Activated B cell treated with CpG ODN at 0.5 μM for 24 hours (primary cell): ENCODE data around the gene PPP1R14B. TPM values are rescaled to one million over a fixed set of nuclear protein-coding genes. Genes with fewer than 3 reads are reported as not detected.

Source experiments
- ATAC-seq: fragments of 200-7000 bp; cut with Tn5 transposase; one replicate; pipeline ENCODE4 v1.10.0; 2021; ENCODE audit warnings: low read depth, mild to moderate bottlenecking, moderate library complexity
- CTCF ChIA-PET: fragments of 350-600 bp; sonication (Branson Sonifier 250); formaldehyde crosslinking; loops from one replicate; lab custom pipeline; 2021; ENCODE audit warnings: antibody characterized with exemption; lab: Charles Lee
- POLR2A ChIA-PET: fragments of 350-600 bp; sonication (Branson Sonifier 250); formaldehyde crosslinking; loops from one replicate; lab custom pipeline; 2021; ENCODE audit warnings: antibody characterized with exemption; lab: Charles Lee
- DNase-seq: peaks from one replicate; pipeline ENCODE4 v3.0.0; 2022
- H3K27ac Mint-ChIP-seq: one replicate; pipeline ENCODE4 v1.8.0; 2020; ENCODE audit warnings: mixed read lengths
- H3K27me3 Mint-ChIP-seq: one replicate; pipeline ENCODE4 v1.8.0; 2021; ENCODE audit warnings: mixed read lengths
- H3K36me3 Mint-ChIP-seq: one replicate; pipeline ENCODE4 v1.8.0; 2021; ENCODE audit warnings: low read depth, mixed read lengths
- H3K4me1 Mint-ChIP-seq: one replicate; pipeline ENCODE4 v1.8.0; 2021; ENCODE audit warnings: mixed read lengths
- H3K4me3 Mint-ChIP-seq: one replicate; pipeline ENCODE4 v1.8.0; 2020; ENCODE audit warnings: mild to moderate bottlenecking, mixed read lengths
- H3K9me3 Mint-ChIP-seq: one replicate; pipeline ENCODE4 v1.8.0; 2020; ENCODE audit warnings: mixed read lengths
- CTCF ChIP-seq: fragments of 200-600 bp; IDR thresholded peaks from one replicate; pipeline ENCODE4 v1.8.0; 2022; ENCODE audit warnings: antibody characterized with exemption, mild to moderate bottlenecking
- intact Hi-C: fragments of 100-400 bp; cut with micrococcal nuclease; formaldehyde crosslinking; loops from one replicate; pipeline ENCODE4 v1.15.1; 2024
- total RNA-seq: library from RNA; stranded (reverse); gene quantifications from 2 replicates; pipeline ENCODE4 v1.2.3, GENCODE V29; 2022

The PPP1R14B gene
- total RNA-seq, 1 donor from 2014 or later, result 112 TPM

- intact Hi-C loops, result no loop called here
- Mint-ChIP-seq H3K4me1 (peaks cover 21% of the 10 kb centered on the region), H3K27me3 (no peaks in the 10 kb centered on the region), H3K9me3 (no peaks in the 10 kb centered on the region), H3K4me3 (no peak overlapping the region), H3K36me3 (peaks cover 9% of the 10 kb centered on the region), H3K27ac (no peak overlapping the region)
- no peak for DNase-seq
- ChIA-PET POLR2A (interaction anchor here (1.9 kb wide), 1 partner anchor 14 kb away, joined by 6 read pairs; no protein-coding TSS in a partner anchor), CTCF (no interaction called here)
- no peak for TF ChIP-seq CTCF
- no peak for ATAC-seq
These were observed 8.7 kb upstream of the PPP1R14B start for GRCh38 chr11:64255135-64256128.

GRCh38 chr11:64254326-64254725, 7.6 kb upstream of the PPP1R14B start:
- H3K4me1 Mint-ChIP-seq, result peaks cover 14% of the 10 kb centered on the region
- TF ChIP-seq CTCF, result no peak
- H3K4me3 Mint-ChIP-seq, result no peak overlapping the region
- H3K9me3 Mint-ChIP-seq, result no peaks in the 10 kb centered on the region
- H3K36me3 Mint-ChIP-seq, result peaks cover 5% of the 10 kb centered on the region
- ATAC-seq, result no peak
- intact Hi-C loops, result no loop called here
- POLR2A ChIA-PET, result interaction anchor here (0.5 to 1.9 kb wide), 3 partner anchors 15 to 483 kb away, joined by 3 to 6 read pairs (median 6); no protein-coding TSS in a partner anchor
- CTCF ChIA-PET, result no interaction called here
- DNase-seq, result no peak
- no peaks in the 10 kb centered on the region for H3K27me3 Mint-ChIP-seq
- H3K27ac Mint-ChIP-seq, result no peak overlapping the region

- intact Hi-C loops, result no loop called here
- ChIA-PET POLR2A (interaction anchor here (0.9 to 1.9 kb wide), 2 partner anchors 16 to 48 kb away, joined by 3 to 6 read pairs; no protein-coding TSS in a partner anchor), CTCF (no interaction called here)
- Mint-ChIP-seq H3K27ac (no peak overlapping the region), H3K9me3 (no peaks in the 10 kb centered on the region), H3K4me1 (peaks cover 13% of the 10 kb centered on the region), H3K27me3 (no peaks in the 10 kb centered on the region), H3K4me3 (no peak overlapping the region), H3K36me3 (peaks cover 4% of the 10 kb centered on the region)
- ATAC-seq (no peak), DNase-seq (no peak)
- TF ChIP-seq CTCF, result no peak
These were observed 6.7 kb upstream of the PPP1R14B start for GRCh38 chr11:64253481-64253880.

GRCh38 chr11:64253043-64253442, 6.3 kb upstream of the PPP1R14B start:
- no peak for TF ChIP-seq CTCF
- no peaks in the 10 kb centered on the region for H3K27me3 Mint-ChIP-seq
- ATAC-seq (no peak), DNase-seq (no peak)
- peaks cover 4% of the 10 kb centered on the region for H3K36me3 Mint-ChIP-seq
- ChIA-PET CTCF (interaction anchor here (2.1 to 2.4 kb wide), 2 partner anchors 16 to 48 kb away, joined by 9 to 13 read pairs; no protein-coding TSS in a partner anchor), POLR2A (interaction anchor here (1.3 to 1.9 kb wide), 3 partner anchors 12 to 48 kb away, joined by 6 to 9 read pairs (median 8); partner anchors contain the start of gene FKBP2)
- intact Hi-C loops, result no loop called here
- H3K9me3 Mint-ChIP-seq, result no peaks in the 10 kb centered on the region
- peaks cover 13% of the 10 kb centered on the region for H3K4me1 Mint-ChIP-seq
- no peak overlapping the region for H3K27ac Mint-ChIP-seq
- peak overlapping the region; percentile 28 for H3K4me3 Mint-ChIP-seq
